GM12801 (cell line): ENCODE data around the gene FAM120B.

ENCODE experiments used
- TF ChIP-seq, protein P1 (sequence below): IDR thresholded peaks from one replicate; pipeline ENCODE4 v1.5.1; 2011; ENCODE audit warnings: control low read depth; ENCODE audit not compliant: insufficient read length; ENCODE audit errors: extremely low read depth

Gene FAM120B

GRCh38 chr6:170456334-170456733 lies 149.8 kb downstream of the FAM120B start:
- TF ChIP-seq, protein P1, sequence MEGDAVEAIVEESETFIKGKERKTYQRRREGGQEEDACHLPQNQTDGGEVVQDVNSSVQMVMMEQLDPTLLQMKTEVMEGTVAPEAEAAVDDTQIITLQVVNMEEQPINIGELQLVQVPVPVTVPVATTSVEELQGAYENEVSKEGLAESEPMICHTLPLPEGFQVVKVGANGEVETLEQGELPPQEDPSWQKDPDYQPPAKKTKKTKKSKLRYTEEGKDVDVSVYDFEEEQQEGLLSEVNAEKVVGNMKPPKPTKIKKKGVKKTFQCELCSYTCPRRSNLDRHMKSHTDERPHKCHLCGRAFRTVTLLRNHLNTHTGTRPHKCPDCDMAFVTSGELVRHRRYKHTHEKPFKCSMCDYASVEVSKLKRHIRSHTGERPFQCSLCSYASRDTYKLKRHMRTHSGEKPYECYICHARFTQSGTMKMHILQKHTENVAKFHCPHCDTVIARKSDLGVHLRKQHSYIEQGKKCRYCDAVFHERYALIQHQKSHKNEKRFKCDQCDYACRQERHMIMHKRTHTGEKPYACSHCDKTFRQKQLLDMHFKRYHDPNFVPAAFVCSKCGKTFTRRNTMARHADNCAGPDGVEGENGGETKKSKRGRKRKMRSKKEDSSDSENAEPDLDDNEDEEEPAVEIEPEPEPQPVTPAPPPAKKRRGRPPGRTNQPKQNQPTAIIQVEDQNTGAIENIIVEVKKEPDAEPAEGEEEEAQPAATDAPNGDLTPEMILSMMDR, result no peak
